ENCODE data around the gene EML1.

EML1 gene

GRCh38 chr14:99829450-99829849 is 36.2 kb downstream of the EML1 start:
- DNase-seq (ENCODE audit: low spot score): no peak

DNA sequence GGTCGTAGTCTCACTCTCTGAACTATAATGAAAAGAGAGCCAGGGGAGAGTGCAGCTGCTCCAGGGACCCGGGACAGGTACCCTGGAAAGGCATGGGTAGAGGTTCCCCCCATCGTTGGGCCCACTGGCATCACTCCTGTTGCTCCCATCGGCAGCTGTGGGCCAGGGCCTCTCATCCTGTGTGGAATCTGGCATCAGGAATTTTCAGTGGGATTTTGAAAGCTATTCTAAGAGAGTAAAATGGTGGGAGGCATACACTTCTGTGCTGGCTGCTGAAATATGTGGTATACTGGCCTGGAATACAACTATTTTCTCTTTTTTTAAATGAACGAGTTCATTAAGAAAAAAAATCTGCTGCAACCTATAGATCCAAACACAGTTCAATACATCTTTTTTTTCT is 38.1 kb downstream of the EML1 start:
- DNase-seq (ENCODE audit: low spot score): no peak

DNA sequence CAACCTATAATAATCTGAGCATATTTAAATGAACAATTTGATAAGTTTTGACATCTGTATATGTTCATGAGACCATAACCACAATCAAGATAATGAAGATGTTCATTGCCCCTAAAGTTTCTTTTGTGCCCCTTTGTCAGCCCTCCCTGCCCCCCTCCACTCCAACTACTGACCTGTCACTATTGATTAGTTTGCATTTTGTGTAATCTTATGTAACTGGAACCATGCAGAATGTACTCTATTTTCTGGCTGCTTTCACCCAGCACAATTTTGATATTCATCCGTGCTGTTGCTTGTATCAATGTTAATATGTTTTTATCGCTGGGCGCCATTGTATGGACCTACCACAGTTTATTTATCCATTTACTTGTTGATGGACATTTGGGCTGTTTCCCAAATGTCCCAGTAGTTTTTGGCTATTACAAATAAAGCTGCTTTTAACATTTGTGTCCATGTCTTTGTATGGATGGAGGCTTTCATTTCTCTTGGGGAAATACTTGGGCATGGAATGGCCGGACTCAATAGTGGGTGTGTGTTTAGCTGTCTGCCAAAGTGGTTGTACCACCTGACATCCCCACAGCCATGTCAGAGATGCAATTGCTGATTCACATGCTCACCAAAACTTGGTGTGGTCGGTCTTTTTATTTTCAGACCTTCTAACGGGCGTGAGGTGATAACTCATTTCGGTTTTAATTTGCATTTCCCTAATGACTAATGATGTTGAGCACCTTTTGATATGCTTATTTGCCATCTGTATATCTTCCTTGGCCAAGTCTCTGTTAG is 38.9 kb downstream of the EML1 start:
- DNase-seq (ENCODE audit: low spot score): no peak

GRCh38 chr14:99837822-99838221 is 44.6 kb downstream of the EML1 start:
- no peak for DNase-seq (ENCODE audit: low spot score)

- DNase-seq (ENCODE audit: low spot score): no peak
Measured at GRCh38 chr14:99838639-99839134, 45.5 kb downstream of the EML1 start.

DNA sequence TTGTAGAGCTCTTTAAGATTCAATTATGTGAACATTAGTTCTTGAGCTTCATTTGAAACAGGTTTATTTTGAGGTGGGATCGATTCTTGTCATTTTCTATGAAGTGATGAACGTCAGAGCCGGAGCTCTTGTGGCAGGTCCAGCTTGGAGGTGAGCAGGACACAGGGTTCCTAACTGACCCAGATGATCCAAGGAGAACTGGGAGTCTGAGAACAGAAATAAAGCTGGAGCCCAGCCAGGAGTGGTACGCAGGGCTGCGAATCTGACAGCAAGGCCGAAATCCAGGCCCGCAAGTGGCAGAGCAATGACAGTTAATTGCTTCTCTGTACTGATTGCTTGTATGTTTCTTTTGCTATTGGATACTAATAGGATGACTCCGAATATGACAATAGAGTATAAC is 46.5 kb downstream of the EML1 start:
- no peak for DNase-seq (ENCODE audit: low spot score)

DNA sequence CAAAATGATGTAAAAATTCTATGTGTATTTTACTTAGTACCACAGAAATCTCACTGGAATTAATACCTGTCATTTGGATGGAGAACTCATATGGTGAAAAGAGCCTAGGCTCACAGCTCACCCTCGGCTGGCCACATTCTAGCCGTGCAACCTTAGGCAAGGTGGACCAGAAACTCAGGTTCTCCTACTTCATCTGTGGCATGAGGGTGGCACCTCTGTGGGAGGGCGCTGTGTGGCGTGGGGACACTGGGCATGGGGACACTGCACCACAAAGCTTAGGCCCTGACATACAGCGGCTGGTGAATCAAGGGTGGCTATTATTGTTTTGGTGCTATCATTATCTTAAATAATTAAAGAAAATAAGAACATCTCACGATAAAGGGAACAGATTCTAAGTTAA is 47.1 kb downstream of the EML1 start:
- no peak for DNase-seq (ENCODE audit: low spot score)

DNA sequence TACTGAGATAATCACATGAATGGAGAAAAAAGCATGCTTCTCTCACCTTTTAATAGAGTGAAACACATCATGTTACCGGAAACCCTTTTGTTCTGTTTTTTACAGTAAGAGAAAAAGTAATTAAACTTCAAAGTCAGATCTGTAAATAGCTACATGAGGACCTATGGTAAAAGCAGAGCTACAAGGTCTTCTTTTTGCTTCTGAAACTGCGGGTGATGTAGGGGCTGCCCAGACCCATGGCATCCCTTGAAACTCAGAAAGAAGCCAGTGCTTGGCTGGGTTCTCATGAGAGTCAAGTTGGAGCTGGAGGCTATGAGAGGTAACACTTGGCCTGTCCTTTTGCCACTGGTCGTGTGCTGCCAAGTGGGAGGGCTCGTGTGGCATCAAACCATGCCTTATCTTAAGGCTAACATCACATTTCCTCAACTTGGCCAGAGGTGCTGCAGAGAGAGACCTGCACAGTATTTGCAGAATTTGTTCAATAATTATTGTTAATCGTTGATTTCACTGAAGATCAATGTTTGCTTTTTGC is 47.6 kb downstream of the EML1 start:
- no peak for DNase-seq (ENCODE audit: low spot score)

DNA sequence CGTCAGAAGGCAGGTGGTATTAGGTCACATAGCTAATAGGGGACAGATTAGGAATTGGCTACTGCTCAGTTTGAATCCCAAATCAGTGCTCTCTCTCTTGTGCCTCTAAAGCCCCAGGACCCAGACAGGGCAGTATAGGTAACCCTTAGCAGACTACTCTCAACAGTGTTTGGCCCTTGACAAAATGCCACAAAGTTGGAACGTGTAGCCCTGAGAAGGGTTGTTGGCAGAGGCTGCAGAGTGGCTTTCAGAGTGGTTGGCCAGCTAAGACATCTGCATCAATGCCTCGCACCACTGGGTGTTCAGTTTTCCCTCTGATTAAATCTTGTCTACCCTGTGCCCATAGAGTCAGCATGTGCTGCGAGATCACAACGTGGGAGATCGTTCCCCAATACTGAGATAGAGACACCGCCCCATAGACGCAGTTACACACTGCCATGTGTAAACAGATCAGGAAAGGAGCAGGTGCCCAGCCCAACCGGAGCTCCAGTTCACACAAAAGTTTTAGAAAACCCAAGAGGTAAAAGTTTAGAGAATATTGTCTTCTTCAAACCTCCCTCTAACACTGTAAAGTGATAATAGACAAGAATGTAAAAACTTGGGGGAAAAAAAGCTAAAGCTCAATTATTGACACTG is 48.3 kb downstream of the EML1 start:
- no peak for DNase-seq (ENCODE audit: low spot score)

DNA sequence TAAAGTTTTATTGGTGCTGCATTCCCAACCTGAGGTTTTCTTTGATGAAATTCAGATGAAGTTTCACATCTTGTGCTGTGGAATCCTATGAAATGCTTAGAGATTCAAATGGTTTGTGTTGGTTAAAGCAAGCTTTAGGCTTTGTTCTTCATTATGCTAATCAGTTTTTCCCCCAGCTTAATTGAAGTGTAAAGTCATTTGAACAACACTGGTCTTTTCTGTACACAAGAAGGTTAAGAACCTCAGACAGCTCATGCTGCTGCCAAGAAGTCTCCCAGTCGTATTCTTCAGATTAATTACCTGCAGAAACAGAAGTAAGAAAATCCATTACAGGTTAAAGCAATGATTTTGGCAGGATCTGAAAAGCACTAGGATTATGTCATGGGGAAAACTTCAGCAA is 48.9 kb downstream of the EML1 start:
- DNase-seq (ENCODE audit: low spot score): no peak

DNA sequence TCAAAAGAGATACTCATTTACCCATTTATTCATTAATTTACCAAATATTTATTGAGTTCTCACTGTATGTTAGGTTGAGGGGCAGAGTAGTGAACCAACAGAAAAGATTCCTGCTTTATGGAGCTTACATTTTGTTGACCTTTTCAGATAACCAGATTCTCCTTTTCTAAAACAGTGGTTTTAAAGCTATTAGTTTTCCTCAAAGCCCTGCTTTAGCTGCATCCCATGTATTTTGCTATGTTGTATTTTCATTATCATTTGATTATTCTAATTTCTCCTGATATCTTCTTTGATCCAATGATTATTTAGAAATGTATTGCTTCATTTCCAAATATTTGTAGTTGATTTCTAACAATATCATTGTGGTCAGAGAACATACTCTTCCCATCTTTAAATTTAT is 53.6 kb downstream of the EML1 start:
- no peak for DNase-seq (ENCODE audit: low spot score)

DNA sequence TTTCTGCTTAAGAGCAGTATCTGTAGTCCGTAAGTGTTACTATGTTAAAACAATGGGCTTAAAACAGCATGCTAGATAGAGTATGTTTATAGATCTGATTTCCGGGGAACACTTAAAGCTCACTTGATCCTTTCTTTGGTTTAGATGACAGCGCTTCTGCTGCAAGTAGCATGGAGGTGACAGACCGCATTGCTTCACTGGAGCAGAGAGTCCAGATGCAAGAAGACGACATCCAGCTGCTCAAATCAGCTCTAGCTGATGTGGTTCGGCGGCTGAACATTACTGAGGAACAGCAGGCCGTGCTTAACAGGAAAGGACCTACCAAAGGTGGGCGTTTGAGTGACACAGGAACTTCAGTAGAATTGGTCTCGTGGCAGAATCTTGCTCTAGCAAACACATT is 57.5 kb downstream of the EML1 start:
- DNase-seq (ENCODE audit: low spot score): no peak

GRCh38 chr14:99852578-99852977 is 59.4 kb downstream of the EML1 start:
- no peak for DNase-seq (ENCODE audit: low spot score)

DNA sequence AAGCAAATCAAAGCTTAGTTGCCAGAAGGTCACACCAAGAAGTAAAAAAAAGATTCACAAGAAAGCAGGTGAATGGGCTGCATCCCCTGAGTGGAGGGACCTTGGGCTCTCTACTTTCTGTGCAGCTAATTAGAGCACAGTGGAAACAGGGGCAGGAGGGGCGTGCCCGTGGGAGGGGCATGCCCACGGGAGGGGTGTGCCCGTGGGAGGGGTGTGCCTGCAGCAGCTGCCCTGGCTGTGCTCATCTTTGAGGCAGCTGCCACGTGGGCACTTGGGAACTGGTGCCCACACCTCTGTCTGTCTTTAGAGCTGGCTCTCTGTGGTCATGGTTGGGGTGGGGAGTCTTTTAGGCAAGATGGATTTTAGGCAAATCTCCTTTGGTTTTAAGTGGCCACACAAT is 60.0 kb downstream of the EML1 start:
- no peak for DNase-seq (ENCODE audit: low spot score)

GRCh38 chr14:99854831-99855230 is 61.6 kb downstream of the EML1 start:
- no peak for DNase-seq (ENCODE audit: low spot score)

DNA sequence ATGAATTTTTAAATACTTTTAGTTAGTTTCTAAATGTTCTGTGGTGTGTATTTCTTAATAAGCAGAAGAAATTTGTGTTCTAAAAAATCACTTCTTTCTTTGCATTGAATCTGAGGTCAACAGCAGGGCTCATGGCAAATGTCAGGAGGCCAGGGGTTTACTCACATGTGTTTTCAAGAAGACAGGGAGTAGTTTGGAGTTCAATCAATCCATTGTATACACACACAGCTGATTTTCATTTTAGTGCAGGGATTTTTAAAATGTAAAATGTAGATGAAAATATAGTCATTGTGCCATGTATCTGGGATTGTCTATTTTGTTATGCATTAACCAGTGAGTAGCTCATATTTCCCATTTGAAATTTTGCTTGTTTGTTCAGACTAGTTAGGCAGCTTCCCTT is 62.1 kb downstream of the EML1 start:
- no peak for DNase-seq (ENCODE audit: low spot score)

DNA sequence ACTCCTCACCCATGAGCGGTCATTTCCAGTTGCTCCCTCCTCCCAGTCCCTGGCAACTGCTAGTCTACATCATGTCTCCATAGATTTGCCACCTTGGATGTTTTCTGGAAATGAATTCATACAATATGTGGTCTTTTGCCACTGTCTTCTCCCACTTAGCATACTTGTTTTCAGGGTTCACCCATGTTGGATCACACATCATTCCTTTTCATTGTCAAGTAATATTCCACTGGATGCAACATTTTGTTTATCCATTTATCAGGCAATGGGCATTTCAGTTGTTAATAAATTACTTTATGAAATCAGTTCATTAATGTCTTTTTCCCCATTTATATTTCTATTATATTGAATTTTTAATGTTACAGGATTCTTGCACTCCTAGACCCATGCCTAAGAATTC is 64.3 kb downstream of the EML1 start:
- no peak for DNase-seq (ENCODE audit: low spot score)

DNA sequence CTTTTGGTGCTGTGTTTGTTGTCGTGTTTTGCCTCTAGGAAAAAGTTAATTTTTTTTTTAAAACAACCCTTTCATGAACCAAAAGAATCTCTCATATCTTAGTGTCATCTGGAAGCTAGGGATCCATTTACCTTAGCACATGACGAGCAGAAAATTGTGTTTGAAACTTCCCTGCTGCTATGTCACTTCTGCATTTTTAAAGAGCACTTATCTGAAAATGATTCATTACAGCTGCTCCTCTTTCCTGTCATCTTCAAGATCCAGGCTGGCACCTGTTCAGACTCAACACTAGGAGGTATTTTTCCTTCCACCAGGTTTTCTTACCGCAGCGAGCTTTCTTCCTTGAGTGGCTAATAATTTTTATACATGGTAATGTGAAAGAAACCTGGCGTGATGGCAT is 67.0 kb downstream of the EML1 start:
- no peak for DNase-seq (ENCODE audit: low spot score)

- DNase-seq (ENCODE audit: low spot score): no peak
Measured at GRCh38 chr14:99862136-99862535, 68.9 kb downstream of the EML1 start.

GRCh38 chr14:99863059-99863458 is 69.8 kb downstream of the EML1 start:
- no peak for DNase-seq (ENCODE audit: low spot score)

DNA sequence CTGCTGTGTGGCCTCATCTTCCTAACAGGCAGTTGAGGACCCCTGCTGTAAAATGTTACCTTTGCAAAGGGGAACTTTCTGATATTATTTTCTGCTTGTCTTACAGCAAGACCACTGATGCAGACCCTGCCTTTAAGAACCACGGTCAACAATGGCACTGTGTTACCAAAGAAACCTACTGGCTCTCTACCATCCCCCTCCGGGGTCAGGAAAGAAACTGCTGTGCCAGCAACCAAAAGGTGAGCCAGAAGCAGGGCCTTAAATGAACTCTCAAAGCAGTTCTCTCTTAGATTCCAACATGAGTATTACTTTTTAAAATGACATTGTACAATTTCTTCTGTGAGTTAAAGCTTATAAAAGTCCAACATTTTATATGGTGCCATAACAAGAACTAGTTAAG is 72.2 kb downstream of the EML1 start:
- no peak for DNase-seq (ENCODE audit: low spot score)

DNA sequence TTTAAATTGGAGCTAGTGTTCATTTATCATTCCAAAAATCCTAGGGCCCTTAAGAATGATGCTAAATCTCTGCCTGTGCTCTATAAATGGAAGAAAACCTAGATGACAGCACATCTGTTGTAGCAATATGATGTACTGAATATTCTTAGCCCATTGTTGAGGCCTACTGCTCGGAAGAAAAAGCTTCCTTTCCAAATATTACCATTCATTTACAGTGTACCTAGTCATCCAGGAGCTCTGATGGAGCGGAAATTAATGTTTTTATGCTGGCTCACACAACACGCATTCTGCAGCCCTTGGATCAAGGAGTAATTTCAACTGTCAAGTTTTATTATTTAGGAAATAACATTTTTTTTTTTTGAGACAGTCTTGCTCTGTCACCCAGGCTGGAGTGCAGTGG is 77.4 kb downstream of the EML1 start:
- DNase-seq (ENCODE audit: low spot score): no peak

DNA sequence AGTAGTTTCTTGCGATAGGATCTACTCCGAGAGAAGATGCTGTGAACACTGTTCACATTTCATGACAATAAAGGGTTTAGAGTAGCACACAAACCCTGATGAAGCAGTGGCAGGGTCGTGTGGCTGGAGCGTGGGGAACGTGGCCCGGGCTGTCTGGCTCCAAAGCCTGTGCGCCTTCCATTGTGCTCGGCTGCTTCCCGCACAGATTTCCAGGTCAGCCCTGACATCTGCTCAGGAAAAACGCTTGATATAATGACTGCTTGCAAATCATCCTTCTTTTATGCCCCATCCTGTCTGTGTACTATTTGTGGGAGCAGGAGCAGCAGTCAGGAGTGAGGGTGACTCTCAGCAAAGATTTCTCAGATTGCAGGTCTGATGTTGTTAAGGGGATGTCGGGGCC is 78.6 kb downstream of the EML1 start:
- DNase-seq (ENCODE audit: low spot score): no peak
